GM11168 (cell line): Measurements from ENCODE around the gene SUGP1.

Experiments
- in situ Hi-C: fragments of 300-500 bp; cut with MboI; formaldehyde crosslinking; loops from one replicate; pipeline ENCODE4 v1.12.0; 2022; ENCODE audit warnings: low sequenced_read_pairs; ENCODE audit not compliant: unreplicated experiment

The SUGP1 gene

GRCh38 chr19:19343016-19343362 is 22.7 kb upstream of the SUGP1 start:
- in situ Hi-C loops: no loop called here

GRCh38 chr19:19342086-19343015 is 22.0 kb upstream of the SUGP1 start:
- in situ Hi-C loops: no loop called here

GRCh38 chr19:19341026-19341425 is 20.7 kb upstream of the SUGP1 start:
- in situ Hi-C loops: no loop called here

GRCh38 chr19:19338082-19338481 is 17.8 kb upstream of the SUGP1 start:
- in situ Hi-C loops: no loop called here

GRCh38 chr19:19337120-19337519 is 16.8 kb upstream of the SUGP1 start:
- in situ Hi-C loops: no loop called here

- in situ Hi-C loops: no loop called here
Observed at GRCh38 chr19:19336597-19336996, 16.3 kb upstream of the SUGP1 start.

- in situ Hi-C loops: no loop called here
Observed at GRCh38 chr19:19335408-19336158, 15.3 kb upstream of the SUGP1 start.

- in situ Hi-C loops: no loop called here
Observed at GRCh38 chr19:19334989-19335344, 14.7 kb upstream of the SUGP1 start.

GRCh38 chr19:19334063-19334988 is 14.0 kb upstream of the SUGP1 start:
- in situ Hi-C loops: no loop called here

GRCh38 chr19:19329126-19329525 is 8.8 kb upstream of the SUGP1 start:
- in situ Hi-C loops: no loop called here

GRCh38 chr19:19327672-19328071 is 7.4 kb upstream of the SUGP1 start:
- in situ Hi-C loops: no loop called here

- in situ Hi-C loops: no loop called here
Observed at GRCh38 chr19:19324059-19324770, 3.9 kb upstream of the SUGP1 start.

GRCh38 chr19:19321141-19321577 is 850 bp upstream of the SUGP1 start:
- in situ Hi-C loops: no loop called here

GRCh38 chr19:19319732-19320360 is 463 bp downstream of the SUGP1 start:
- in situ Hi-C loops: no loop called here

- in situ Hi-C loops: no loop called here
Observed at GRCh38 chr19:19316082-19316481, 4.2 kb downstream of the SUGP1 start.

GRCh38 chr19:19315444-19315843 is 4.9 kb downstream of the SUGP1 start:
- in situ Hi-C loops: no loop called here

- in situ Hi-C loops: no loop called here
Observed at GRCh38 chr19:19308373-19308772, 11.9 kb downstream of the SUGP1 start.

- in situ Hi-C loops: no loop called here
Observed at GRCh38 chr19:19306191-19306590, 14.1 kb downstream of the SUGP1 start.

GRCh38 chr19:19305696-19306095 is 14.6 kb downstream of the SUGP1 start:
- in situ Hi-C loops: no loop called here
